ENCODE measurements around the gene KCTD12.

- TF ChIP-seq, protein P1, sequence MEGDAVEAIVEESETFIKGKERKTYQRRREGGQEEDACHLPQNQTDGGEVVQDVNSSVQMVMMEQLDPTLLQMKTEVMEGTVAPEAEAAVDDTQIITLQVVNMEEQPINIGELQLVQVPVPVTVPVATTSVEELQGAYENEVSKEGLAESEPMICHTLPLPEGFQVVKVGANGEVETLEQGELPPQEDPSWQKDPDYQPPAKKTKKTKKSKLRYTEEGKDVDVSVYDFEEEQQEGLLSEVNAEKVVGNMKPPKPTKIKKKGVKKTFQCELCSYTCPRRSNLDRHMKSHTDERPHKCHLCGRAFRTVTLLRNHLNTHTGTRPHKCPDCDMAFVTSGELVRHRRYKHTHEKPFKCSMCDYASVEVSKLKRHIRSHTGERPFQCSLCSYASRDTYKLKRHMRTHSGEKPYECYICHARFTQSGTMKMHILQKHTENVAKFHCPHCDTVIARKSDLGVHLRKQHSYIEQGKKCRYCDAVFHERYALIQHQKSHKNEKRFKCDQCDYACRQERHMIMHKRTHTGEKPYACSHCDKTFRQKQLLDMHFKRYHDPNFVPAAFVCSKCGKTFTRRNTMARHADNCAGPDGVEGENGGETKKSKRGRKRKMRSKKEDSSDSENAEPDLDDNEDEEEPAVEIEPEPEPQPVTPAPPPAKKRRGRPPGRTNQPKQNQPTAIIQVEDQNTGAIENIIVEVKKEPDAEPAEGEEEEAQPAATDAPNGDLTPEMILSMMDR (conservative IDR thresholded peaks at IDR 0.05; ENCODE audit: low read length) = no peak
- TF ChIP-seq EZH2phosphoT487 (IDR thresholded peaks at IDR 0.05; ENCODE audit: borderline replicate concordance, low read depth, low read length) = no peak
Observed at GRCh38 chr13:76929851-76930374, 43.7 kb upstream of the KCTD12 start.
